H1 (cell line): ENCODE measurements around the gene KLHL29. TPM values are rescaled to one million over a fixed set of nuclear protein-coding genes. Genes with fewer than 3 reads are reported as not detected.

ENCODE experiments used
- CTCF ChIA-PET: fragments of 300-600 bp; sonication (Branson Sonifier 250); formaldehyde crosslinking; loops from one replicate; lab custom pipeline; 2021; ENCODE audit not compliant: partially characterized antibody; lab: Charles Lee
- POLR2A ChIA-PET: fragments of 300-600 bp; sonication (Branson Sonifier 250); formaldehyde crosslinking; loops from one replicate; lab custom pipeline; 2021; ENCODE audit warnings: inconsistent platforms; ENCODE audit not compliant: partially characterized antibody; lab: Charles Lee
- DNase-seq, 2 experiments: peaks; one replicate each; pipeline versions ENCODE4 v3.0.0 to v3.0.0-alpha.2; 2010 to 2022; ENCODE audit warnings: low spot score in 2 of 2, low read depth in 1 of 2, mixed read lengths in 1 of 2
- FAIRE-seq: peaks from 2 replicates; lab custom pipeline; 2011; peaks lifted over from hg19 to GRCh38; lab: Jason Lieb, UNC
- H2AFZ ChIP-seq: 2 replicates; pipeline ENCODE4 v1.8.1; 2012; ENCODE audit warnings: low read length, inconsistent platforms
- H2AK5ac ChIP-seq: 2 replicates; pipeline ENCODE4 v1.6.1; 2013; ENCODE audit warnings: low read depth, low read length
- H2BK120ac ChIP-seq: replicated peaks from 2 replicates; pipeline ENCODE3; 2013; ENCODE audit warnings: low read depth, low read length, inconsistent platforms
- H2BK12ac ChIP-seq: 2 replicates; pipeline ENCODE4 v1.6.1; 2013; ENCODE audit warnings: low read depth, low read length
- H2BK15ac ChIP-seq: 2 replicates; pipeline ENCODE4 v1.6.1; 2013; ENCODE audit warnings: low read length
- H2BK20ac ChIP-seq: 2 replicates; pipeline ENCODE4 v1.6.1; 2013; ENCODE audit warnings: low read length
- H2BK5ac ChIP-seq: 2 replicates; pipeline ENCODE4 v1.6.1; 2013; ENCODE audit warnings: low read depth, low read length
- H3K14ac ChIP-seq: 2 replicates; pipeline ENCODE4 v1.6.1; 2013; ENCODE audit warnings: inconsistent platforms; ENCODE audit not compliant: insufficient read length
- H3K18ac ChIP-seq: 2 replicates; pipeline ENCODE4 v1.6.1; 2013; ENCODE audit warnings: low read length; ENCODE audit errors: extremely low read depth
- H3K23ac ChIP-seq: 2 replicates; pipeline ENCODE4 v1.6.1; 2013; ENCODE audit warnings: inconsistent platforms; ENCODE audit not compliant: insufficient read length
- H3K23me2 ChIP-seq: 2 replicates; pipeline ENCODE4 v1.6.1; 2013; ENCODE audit warnings: low read depth, low read length
- H3K27ac ChIP-seq: 2 replicates; pipeline ENCODE4 v1.6.1; 2011; ENCODE audit warnings: low read depth, low read length, inconsistent platforms
- H3K27me3 ChIP-seq, 4 experiments: replicated peaks in 1 of 4; 1 replicate in 1 of 4; 2 replicates in 3 of 4; pipeline versions ENCODE4 v1.6.1 to v1.8.1; 2011 to 2013; ENCODE audit warnings: low read length in 3 of 4, mild to moderate bottlenecking in 3 of 4, inconsistent platforms in 2 of 4, mixed read lengths in 2 of 4, moderate library complexity in 1 of 4; ENCODE audit not compliant: control insufficient read depth in 3 of 4, insufficient read depth in 3 of 4; ENCODE audit errors: extremely low read depth in 1 of 4
- H3K36me3 ChIP-seq, 4 experiments: 2 replicates each; pipeline versions ENCODE4 v1.6.1 to v1.8.1; 2011 to 2013; ENCODE audit warnings: mild to moderate bottlenecking in 4 of 4, low read length in 3 of 4, moderate library complexity in 2 of 4, control low read depth in 1 of 4, inconsistent platforms in 1 of 4; ENCODE audit not compliant: insufficient read depth in 4 of 4, control insufficient read depth in 2 of 4
- H3K4ac ChIP-seq: replicated peaks from 2 replicates; pipeline ENCODE3; 2013; ENCODE audit warnings: low read length, low read depth, mixed read lengths, inconsistent platforms; ENCODE audit not compliant: insufficient read length
- H3K4me1 ChIP-seq, 4 experiments: replicated peaks in 1 of 4; 1 replicate in 1 of 4; 2 replicates in 3 of 4; pipeline versions ENCODE4 v1.6.1 to v1.8.1; 2011 to 2013; ENCODE audit warnings: low read length in 3 of 4, inconsistent platforms in 2 of 4, mixed read lengths in 1 of 4; ENCODE audit not compliant: insufficient read depth in 4 of 4, control insufficient read depth in 3 of 4
- H3K4me2 ChIP-seq, 2 experiments: 2 replicates each; pipeline versions ENCODE4 v1.6.1 to v1.8.1; 2011 to 2013; ENCODE audit warnings: low read depth in 2 of 2, low read length in 2 of 2, control low read depth in 1 of 2, inconsistent platforms in 1 of 2, mild to moderate bottlenecking in 1 of 2; ENCODE audit not compliant: insufficient read depth in 1 of 2
- H3K4me3 ChIP-seq, 4 experiments: fragments of 200-600, 300-600 bp in 1 of 4; sonication (generic), shearing (Covaris generic), sonication (Bioruptor Twin) in 1 of 4; 2 replicates each; pipeline versions ENCODE4 v1.5.1 to v1.8.1; 2011 to 2016; ENCODE audit warnings: low read length in 4 of 4, low read depth in 3 of 4, control low read depth in 2 of 4, inconsistent platforms in 2 of 4, mild to moderate bottlenecking in 2 of 4, mixed read lengths in 1 of 4, moderate library complexity in 1 of 4; ENCODE audit not compliant: insufficient read depth in 2 of 4; ENCODE audit errors: extremely low read depth in 1 of 4
- H3K56ac ChIP-seq: replicated peaks from 2 replicates; pipeline ENCODE3; 2013; ENCODE audit warnings: low read depth, mild to moderate bottlenecking, mixed read lengths, low read length, inconsistent platforms; ENCODE audit not compliant: insufficient read length
- H3K79me1 ChIP-seq: 2 replicates; pipeline ENCODE4 v1.6.1; 2013; ENCODE audit warnings: low read depth, low read length, control low read depth
- H3K79me2 ChIP-seq, 2 experiments: 2 replicates each; pipeline versions ENCODE4 v1.6.1 to v1.8.1; 2012 to 2013; ENCODE audit warnings: low read length in 2 of 2, mild to moderate bottlenecking in 2 of 2, inconsistent platforms in 1 of 2; ENCODE audit not compliant: insufficient read depth in 2 of 2, control insufficient read depth in 1 of 2
- H3K9ac ChIP-seq, 4 experiments: replicated peaks in 1 of 4; 1 replicate in 1 of 4; 2 replicates in 3 of 4; pipeline versions ENCODE4 v1.6.1 to v1.8.1; 2011 to 2013; ENCODE audit warnings: low read depth in 3 of 4, low read length in 3 of 4, control low read depth in 2 of 4, mild to moderate bottlenecking in 2 of 4, moderate library complexity in 2 of 4, inconsistent platforms in 1 of 4; ENCODE audit errors: extremely low read depth in 1 of 4
- H3K9me3 ChIP-seq, 2 experiments: 2 replicates each; pipeline versions ENCODE4 v1.6.1 to v1.8.1; 2012 to 2013; ENCODE audit warnings: mild to moderate bottlenecking in 2 of 2, moderate library complexity in 2 of 2, control low read depth in 1 of 2, inconsistent platforms in 1 of 2, low read depth in 1 of 2, low read length in 1 of 2, mixed read lengths in 1 of 2; ENCODE audit not compliant: insufficient read depth in 2 of 2
- H4K20me1 ChIP-seq, 2 experiments: replicated peaks in 1 of 2; 2 replicates each; pipeline versions ENCODE3 to v1.8.1; 2011 to 2013; ENCODE audit warnings: inconsistent platforms in 2 of 2, low read length in 2 of 2, mild to moderate bottlenecking in 1 of 2; ENCODE audit not compliant: insufficient read depth in 2 of 2, control insufficient read depth in 1 of 2
- H4K5ac ChIP-seq: 2 replicates; pipeline ENCODE4 v1.6.1; 2013; ENCODE audit warnings: low read length, low read depth, mixed read lengths, inconsistent platforms; ENCODE audit not compliant: insufficient read length
- H4K8ac ChIP-seq: 2 replicates; pipeline ENCODE4 v1.8.0; 2013; ENCODE audit warnings: mild to moderate bottlenecking, moderate library complexity, low read length, inconsistent platforms; ENCODE audit not compliant: insufficient read depth; ENCODE audit errors: extremely low read depth
- H4K91ac ChIP-seq: replicated peaks from 2 replicates; pipeline ENCODE3; 2013; ENCODE audit warnings: low read length, mixed read lengths, inconsistent platforms; ENCODE audit not compliant: insufficient read length
- CREB1 ChIP-seq: IDR thresholded peaks from 2 replicates; pipeline ENCODE4 v1.6.1; 2012; ENCODE audit warnings: inconsistent platforms
- EZH2 ChIP-seq: fragments of 200-600 bp; sonication (generic); IDR thresholded peaks from 2 replicates; pipeline ENCODE4 v1.7.1; 2012; ENCODE audit warnings: low read depth, mild to moderate bottlenecking, moderate library complexity, low read length, inconsistent platforms; ENCODE audit not compliant: severe bottlenecking
- GTF2F1 ChIP-seq: IDR thresholded peaks from 2 replicates; pipeline ENCODE4 v1.6.1; 2012; ENCODE audit warnings: low read depth, low read length, improper control_type of control experiment, borderline replicate concordance
- POLR2A ChIP-seq, 2 experiments: IDR thresholded peaks; 1 replicate in 1 of 2; 2 replicates in 1 of 2; pipeline ENCODE4 v1.6.1; 2011; ENCODE audit warnings: low read depth in 2 of 2, low read length in 2 of 2, mild to moderate bottlenecking in 2 of 2; ENCODE audit errors: control extremely low read depth in 1 of 2
- SIX5 ChIP-seq: IDR thresholded peaks from 2 replicates; pipeline ENCODE4 v1.6.1; 2011; ENCODE audit warnings: mild to moderate bottlenecking, low read depth, low read length
- SP1 ChIP-seq: IDR thresholded peaks from 2 replicates; pipeline ENCODE4 v1.6.1; 2011; ENCODE audit warnings: low read depth, low read length
- SUZ12 ChIP-seq: fragments of 200-600 bp; sonication (generic); IDR thresholded peaks from 2 replicates; pipeline ENCODE4 v1.6.1; 2012; ENCODE audit warnings: mild to moderate bottlenecking, inconsistent platforms, low read length, moderate library complexity, mixed read lengths
- ZNF274 ChIP-seq: IDR thresholded peaks from 2 replicates; pipeline ENCODE4 v1.7.0; 2012; ENCODE audit warnings: low read length, borderline replicate concordance; ENCODE audit errors: extremely low read depth
- WGBS, 2 experiments: shearing (Covaris generic) in 1 of 2; methylation state at CpG; one replicate each; pipeline versions ENCODE4 v1.1.6 to v1.1.7; 2013 to 2015; ENCODE audit warnings: low lambda C conversion rate in 2 of 2, mixed read lengths in 2 of 2, inconsistent platforms in 1 of 2, low coverage in 1 of 2, missing lambda C conversion rate in 1 of 2; ENCODE audit not compliant: insufficient replicate concordance in 2 of 2, insufficient coverage in 1 of 2, insufficient read length in 1 of 2; ENCODE audit errors: extremely low coverage in 1 of 2, missing lambda C conversion rate in 1 of 2; 5-methylcytosine and 5-hydroxymethylcytosine counted together
- polyA plus RNA-seq, 7 experiments: library from polyadenylated mRNA; depleted of rRNA in 3 of 7; stranded (reverse) in 5 of 7; unstranded in 2 of 7; fragments of >200 nt in 5 of 7; fragments of 200-250 nt in 2 of 7; gene quantifications; 1 replicate in 5 of 7; 2 replicates in 1 of 7; 4 replicates in 1 of 7; pipeline versions ENCODE4 v1.2.1 to v1.2.3, GENCODE V29; 2011 to 2013; ENCODE audit warnings: missing spikeins in 2 of 7, mixed read lengths in 2 of 7
- total RNA-seq: library from RNA; stranded (reverse); fragmentation: NEBNext Ultra II Directional; extraction: Animal tissue kit (Norgen Biotek cat#: 25700); gene quantifications from 2 replicates; pipeline ENCODE4 v1.2.1, GENCODE V29; 2021
- TF ChIP-seq, protein P1 (sequence below), 3 experiments: IDR thresholded peaks; 1 replicate in 2 of 3; 2 replicates in 1 of 3; pipeline versions ENCODE4 v1.5.1 to v1.6.1; 2011; ENCODE audit warnings: low read length in 3 of 3, mild to moderate bottlenecking in 3 of 3, inconsistent platforms in 2 of 3, low read depth in 1 of 3, moderate library complexity in 1 of 3; ENCODE audit not compliant: insufficient read depth in 1 of 3; ENCODE audit errors: control extremely low read depth in 1 of 3
- TF ChIP-seq, protein P2 (sequence below): IDR thresholded peaks from 2 replicates; pipeline ENCODE4 v1.6.1; 2012; ENCODE audit warnings: inconsistent platforms

KLHL29 gene
- total and polyA plus RNA-seq, 2 of the 8 experiments (the other 6 are each of a cell fraction or from before 2014, with no cell fraction given): 1.1 to 4.7 TPM

DNA sequence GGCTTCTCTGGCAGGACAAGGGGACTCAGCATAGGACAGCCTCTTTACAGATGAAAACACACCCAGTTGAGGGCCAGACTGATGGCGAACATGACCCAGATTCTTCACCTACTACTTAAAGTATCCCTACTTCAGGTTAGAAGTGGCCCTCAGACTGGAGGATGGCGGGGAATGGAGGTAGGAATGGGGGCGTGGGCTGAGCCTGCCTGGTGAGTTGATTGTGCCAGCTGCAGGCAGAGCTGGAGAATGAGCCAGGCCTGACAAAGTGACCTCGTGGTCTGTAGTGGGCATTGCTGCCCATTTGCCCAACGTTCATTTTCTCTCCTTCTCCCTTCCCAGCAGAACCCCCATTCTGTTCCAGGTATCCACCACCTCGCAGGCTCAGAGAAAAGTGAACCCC is 186.1 kb downstream of the KLHL29 start:
- Histone ChIP-seq H2BK120ac (no peak overlapping the region), H3K36me3 (no peaks in the 10 kb centered on the region), H4K20me1 (no peaks in the 10 kb centered on the region), H3K79me1 (no peaks in the 10 kb centered on the region), H4K8ac (no peak overlapping the region), H2AK5ac (no peak overlapping the region), H3K23me2 (no peaks in the 10 kb centered on the region), H2AFZ (no peak overlapping the region), H3K4me1 (peaks cover 0 to 11% (median 7%) of the 10 kb centered on the region in 4 experiments; a peak in 5 of 7 replicates), H3K9ac (no peak overlapping the region), H3K14ac (no peak overlapping the region), H3K4ac (no peak overlapping the region), H3K4me2 (no peak overlapping the region), H3K23ac (no peak overlapping the region), H3K4me3 (no peak overlapping the region), H4K91ac (no peak overlapping the region), H4K5ac (no peak overlapping the region), H3K9me3 (no peaks in the 10 kb centered on the region), H3K18ac (no peak overlapping the region), H3K27ac (no peak overlapping the region), H2BK15ac (no peak overlapping the region), H2BK20ac (no peak overlapping the region), H2BK5ac (no peak overlapping the region), H3K79me2 (no peaks in the 10 kb centered on the region), H3K27me3 (no peaks in the 10 kb centered on the region), H2BK12ac (no peak overlapping the region), H3K56ac (no peak overlapping the region)
- WGBS, 2 experiments: 88% methylated on average over 6 of the region's 6 CpGs; no CpG with 5 or more reads in 1 of the 2 experiments
- ChIA-PET CTCF (interaction anchor here (0.8 to 2.5 kb wide), 5 partner anchors 8 to 53 kb away, joined by 3 to 13 read pairs (median 4); no protein-coding TSS in a partner anchor), POLR2A (interaction anchor here (1.0 kb wide), 1 partner anchor 25 kb away, joined by 3 read pairs; no protein-coding TSS in a partner anchor)
- no peak for FAIRE-seq
- no peak for DNase-seq
- TF ChIP-seq GTF2F1: no peak
- no peak for TF ChIP-seq SIX5
- TF ChIP-seq SUZ12: no peak
- no peak for TF ChIP-seq SP1
- TF ChIP-seq, protein P1, sequence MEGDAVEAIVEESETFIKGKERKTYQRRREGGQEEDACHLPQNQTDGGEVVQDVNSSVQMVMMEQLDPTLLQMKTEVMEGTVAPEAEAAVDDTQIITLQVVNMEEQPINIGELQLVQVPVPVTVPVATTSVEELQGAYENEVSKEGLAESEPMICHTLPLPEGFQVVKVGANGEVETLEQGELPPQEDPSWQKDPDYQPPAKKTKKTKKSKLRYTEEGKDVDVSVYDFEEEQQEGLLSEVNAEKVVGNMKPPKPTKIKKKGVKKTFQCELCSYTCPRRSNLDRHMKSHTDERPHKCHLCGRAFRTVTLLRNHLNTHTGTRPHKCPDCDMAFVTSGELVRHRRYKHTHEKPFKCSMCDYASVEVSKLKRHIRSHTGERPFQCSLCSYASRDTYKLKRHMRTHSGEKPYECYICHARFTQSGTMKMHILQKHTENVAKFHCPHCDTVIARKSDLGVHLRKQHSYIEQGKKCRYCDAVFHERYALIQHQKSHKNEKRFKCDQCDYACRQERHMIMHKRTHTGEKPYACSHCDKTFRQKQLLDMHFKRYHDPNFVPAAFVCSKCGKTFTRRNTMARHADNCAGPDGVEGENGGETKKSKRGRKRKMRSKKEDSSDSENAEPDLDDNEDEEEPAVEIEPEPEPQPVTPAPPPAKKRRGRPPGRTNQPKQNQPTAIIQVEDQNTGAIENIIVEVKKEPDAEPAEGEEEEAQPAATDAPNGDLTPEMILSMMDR (IDR thresholded peaks at IDR 0.05; ENCODE audit: control extremely low read depth in 1 of 3, insufficient read depth in 1 of 3, low read depth in 1 of 3, low read length in 3 of 3): no peak
- TF ChIP-seq ZNF274: no peak
- TF ChIP-seq CREB1: no peak
- TF ChIP-seq, protein P2, sequence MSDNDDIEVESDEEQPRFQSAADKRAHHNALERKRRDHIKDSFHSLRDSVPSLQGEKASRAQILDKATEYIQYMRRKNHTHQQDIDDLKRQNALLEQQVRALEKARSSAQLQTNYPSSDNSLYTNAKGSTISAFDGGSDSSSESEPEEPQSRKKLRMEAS: no peak
- TF ChIP-seq EZH2: no peak
- no peak for TF ChIP-seq POLR2A (IDR thresholded peaks at IDR 0.05; ENCODE audit: control extremely low read depth in 1 of 2, low read depth in 2 of 2, low read length in 2 of 2)
